H1 (cell line): Measurements from ENCODE around the gene MARCKS. TPM values are rescaled to one million over a fixed set of nuclear protein-coding genes. Genes with fewer than 3 reads are reported as not detected.

ENCODE experiments used
- CTCF ChIA-PET: fragments of 300-600 bp; sonication (Branson Sonifier 250); formaldehyde crosslinking; loops from one replicate; lab custom pipeline; 2021; ENCODE audit not compliant: partially characterized antibody; lab: Charles Lee
- POLR2A ChIA-PET: fragments of 300-600 bp; sonication (Branson Sonifier 250); formaldehyde crosslinking; loops from one replicate; lab custom pipeline; 2021; ENCODE audit warnings: inconsistent platforms; ENCODE audit not compliant: partially characterized antibody; lab: Charles Lee
- DNase-seq, 2 experiments: peaks; one replicate each; pipeline versions ENCODE4 v3.0.0 to v3.0.0-alpha.2; 2010 to 2022; ENCODE audit warnings: low spot score in 2 of 2, low read depth in 1 of 2, mixed read lengths in 1 of 2
- FAIRE-seq: peaks from 2 replicates; lab custom pipeline; 2011; peaks lifted over from hg19 to GRCh38; lab: Jason Lieb, UNC
- H2AFZ ChIP-seq: 2 replicates; pipeline ENCODE4 v1.8.1; 2012; ENCODE audit warnings: low read length, inconsistent platforms
- H2AK5ac ChIP-seq: 2 replicates; pipeline ENCODE4 v1.6.1; 2013; ENCODE audit warnings: low read depth, low read length
- H2BK120ac ChIP-seq: replicated peaks from 2 replicates; pipeline ENCODE3; 2013; ENCODE audit warnings: low read depth, low read length, inconsistent platforms
- H2BK12ac ChIP-seq: 2 replicates; pipeline ENCODE4 v1.6.1; 2013; ENCODE audit warnings: low read depth, low read length
- H2BK15ac ChIP-seq: 2 replicates; pipeline ENCODE4 v1.6.1; 2013; ENCODE audit warnings: low read length
- H2BK20ac ChIP-seq: 2 replicates; pipeline ENCODE4 v1.6.1; 2013; ENCODE audit warnings: low read length
- H2BK5ac ChIP-seq: 2 replicates; pipeline ENCODE4 v1.6.1; 2013; ENCODE audit warnings: low read depth, low read length
- H3K14ac ChIP-seq: 2 replicates; pipeline ENCODE4 v1.6.1; 2013; ENCODE audit warnings: inconsistent platforms; ENCODE audit not compliant: insufficient read length
- H3K18ac ChIP-seq: 2 replicates; pipeline ENCODE4 v1.6.1; 2013; ENCODE audit warnings: low read length; ENCODE audit errors: extremely low read depth
- H3K23ac ChIP-seq: 2 replicates; pipeline ENCODE4 v1.6.1; 2013; ENCODE audit warnings: inconsistent platforms; ENCODE audit not compliant: insufficient read length
- H3K23me2 ChIP-seq: 2 replicates; pipeline ENCODE4 v1.6.1; 2013; ENCODE audit warnings: low read depth, low read length
- H3K27ac ChIP-seq: 2 replicates; pipeline ENCODE4 v1.6.1; 2011; ENCODE audit warnings: low read depth, low read length, inconsistent platforms
- H3K27me3 ChIP-seq, 4 experiments: replicated peaks in 1 of 4; 1 replicate in 1 of 4; 2 replicates in 3 of 4; pipeline versions ENCODE4 v1.6.1 to v1.8.1; 2011 to 2013; ENCODE audit warnings: low read length in 3 of 4, mild to moderate bottlenecking in 3 of 4, inconsistent platforms in 2 of 4, mixed read lengths in 2 of 4, moderate library complexity in 1 of 4; ENCODE audit not compliant: control insufficient read depth in 3 of 4, insufficient read depth in 3 of 4; ENCODE audit errors: extremely low read depth in 1 of 4
- H3K36me3 ChIP-seq, 4 experiments: 2 replicates each; pipeline versions ENCODE4 v1.6.1 to v1.8.1; 2011 to 2013; ENCODE audit warnings: mild to moderate bottlenecking in 4 of 4, low read length in 3 of 4, moderate library complexity in 2 of 4, control low read depth in 1 of 4, inconsistent platforms in 1 of 4; ENCODE audit not compliant: insufficient read depth in 4 of 4, control insufficient read depth in 2 of 4
- H3K4ac ChIP-seq: replicated peaks from 2 replicates; pipeline ENCODE3; 2013; ENCODE audit warnings: low read length, low read depth, mixed read lengths, inconsistent platforms; ENCODE audit not compliant: insufficient read length
- H3K4me1 ChIP-seq, 4 experiments: replicated peaks in 1 of 4; 1 replicate in 1 of 4; 2 replicates in 3 of 4; pipeline versions ENCODE4 v1.6.1 to v1.8.1; 2011 to 2013; ENCODE audit warnings: low read length in 3 of 4, inconsistent platforms in 2 of 4, mixed read lengths in 1 of 4; ENCODE audit not compliant: insufficient read depth in 4 of 4, control insufficient read depth in 3 of 4
- H3K4me2 ChIP-seq, 2 experiments: 2 replicates each; pipeline versions ENCODE4 v1.6.1 to v1.8.1; 2011 to 2013; ENCODE audit warnings: low read depth in 2 of 2, low read length in 2 of 2, control low read depth in 1 of 2, inconsistent platforms in 1 of 2, mild to moderate bottlenecking in 1 of 2; ENCODE audit not compliant: insufficient read depth in 1 of 2
- H3K4me3 ChIP-seq, 4 experiments: fragments of 200-600, 300-600 bp in 1 of 4; sonication (generic), shearing (Covaris generic), sonication (Bioruptor Twin) in 1 of 4; 2 replicates each; pipeline versions ENCODE4 v1.5.1 to v1.8.1; 2011 to 2016; ENCODE audit warnings: low read length in 4 of 4, low read depth in 3 of 4, control low read depth in 2 of 4, inconsistent platforms in 2 of 4, mild to moderate bottlenecking in 2 of 4, mixed read lengths in 1 of 4, moderate library complexity in 1 of 4; ENCODE audit not compliant: insufficient read depth in 2 of 4; ENCODE audit errors: extremely low read depth in 1 of 4
- H3K56ac ChIP-seq: replicated peaks from 2 replicates; pipeline ENCODE3; 2013; ENCODE audit warnings: low read depth, mild to moderate bottlenecking, mixed read lengths, low read length, inconsistent platforms; ENCODE audit not compliant: insufficient read length
- H3K79me1 ChIP-seq: 2 replicates; pipeline ENCODE4 v1.6.1; 2013; ENCODE audit warnings: low read depth, low read length, control low read depth
- H3K79me2 ChIP-seq, 2 experiments: 2 replicates each; pipeline versions ENCODE4 v1.6.1 to v1.8.1; 2012 to 2013; ENCODE audit warnings: low read length in 2 of 2, mild to moderate bottlenecking in 2 of 2, inconsistent platforms in 1 of 2; ENCODE audit not compliant: insufficient read depth in 2 of 2, control insufficient read depth in 1 of 2
- H3K9ac ChIP-seq, 4 experiments: replicated peaks in 1 of 4; 1 replicate in 1 of 4; 2 replicates in 3 of 4; pipeline versions ENCODE4 v1.6.1 to v1.8.1; 2011 to 2013; ENCODE audit warnings: low read depth in 3 of 4, low read length in 3 of 4, control low read depth in 2 of 4, mild to moderate bottlenecking in 2 of 4, moderate library complexity in 2 of 4, inconsistent platforms in 1 of 4; ENCODE audit errors: extremely low read depth in 1 of 4
- H3K9me3 ChIP-seq, 2 experiments: 2 replicates each; pipeline versions ENCODE4 v1.6.1 to v1.8.1; 2012 to 2013; ENCODE audit warnings: mild to moderate bottlenecking in 2 of 2, moderate library complexity in 2 of 2, control low read depth in 1 of 2, inconsistent platforms in 1 of 2, low read depth in 1 of 2, low read length in 1 of 2, mixed read lengths in 1 of 2; ENCODE audit not compliant: insufficient read depth in 2 of 2
- H4K20me1 ChIP-seq, 2 experiments: replicated peaks in 1 of 2; 2 replicates each; pipeline versions ENCODE3 to v1.8.1; 2011 to 2013; ENCODE audit warnings: inconsistent platforms in 2 of 2, low read length in 2 of 2, mild to moderate bottlenecking in 1 of 2; ENCODE audit not compliant: insufficient read depth in 2 of 2, control insufficient read depth in 1 of 2
- H4K5ac ChIP-seq: 2 replicates; pipeline ENCODE4 v1.6.1; 2013; ENCODE audit warnings: low read length, low read depth, mixed read lengths, inconsistent platforms; ENCODE audit not compliant: insufficient read length
- H4K8ac ChIP-seq: 2 replicates; pipeline ENCODE4 v1.8.0; 2013; ENCODE audit warnings: mild to moderate bottlenecking, moderate library complexity, low read length, inconsistent platforms; ENCODE audit not compliant: insufficient read depth; ENCODE audit errors: extremely low read depth
- H4K91ac ChIP-seq: replicated peaks from 2 replicates; pipeline ENCODE3; 2013; ENCODE audit warnings: low read length, mixed read lengths, inconsistent platforms; ENCODE audit not compliant: insufficient read length
- EP300 ChIP-seq, 2 experiments: IDR thresholded peaks; 1 replicate in 1 of 2; 2 replicates in 1 of 2; pipeline ENCODE4 v1.6.1; 2011 to 2012; ENCODE audit warnings: low read depth in 2 of 2, low read length in 2 of 2, mild to moderate bottlenecking in 2 of 2, borderline replicate concordance in 1 of 2, inconsistent platforms in 1 of 2, moderate library complexity in 1 of 2
- RXRA ChIP-seq: IDR thresholded peaks from 2 replicates; pipeline ENCODE4 v1.6.1; 2011; ENCODE audit warnings: low read depth, mild to moderate bottlenecking, low read length, moderate library complexity; ENCODE audit not compliant: insufficient read depth
- SUZ12 ChIP-seq: fragments of 200-600 bp; sonication (generic); IDR thresholded peaks from 2 replicates; pipeline ENCODE4 v1.6.1; 2012; ENCODE audit warnings: mild to moderate bottlenecking, inconsistent platforms, low read length, moderate library complexity, mixed read lengths
- polyA plus RNA-seq, 7 experiments: library from polyadenylated mRNA; depleted of rRNA in 3 of 7; stranded (reverse) in 5 of 7; unstranded in 2 of 7; fragments of >200 nt in 5 of 7; fragments of 200-250 nt in 2 of 7; gene quantifications; 1 replicate in 5 of 7; 2 replicates in 1 of 7; 4 replicates in 1 of 7; pipeline versions ENCODE4 v1.2.1 to v1.2.3, GENCODE V29; 2011 to 2013; ENCODE audit warnings: missing spikeins in 2 of 7, mixed read lengths in 2 of 7
- total RNA-seq: library from RNA; stranded (reverse); fragmentation: NEBNext Ultra II Directional; extraction: Animal tissue kit (Norgen Biotek cat#: 25700); gene quantifications from 2 replicates; pipeline ENCODE4 v1.2.1, GENCODE V29; 2021

MARCKS gene
- total and polyA plus RNA-seq, 2 of the 8 experiments (the other 6 are each of a cell fraction or from before 2014, with no cell fraction given): 26.6 to 111 TPM

- H3K14ac ChIP-seq: no peak overlapping the region
- no peak overlapping the region for H2BK20ac ChIP-seq
- no peak for TF ChIP-seq SUZ12
- no peak for TF ChIP-seq EP300 (IDR thresholded peaks at IDR 0.05; ENCODE audit: borderline replicate concordance in 1 of 2, low read depth in 2 of 2, low read length in 2 of 2)
- TF ChIP-seq RXRA: no peak
- TF ChIP-seq, all 59 proteins: peak for 0
- Histone ChIP-seq H3K9ac (no peak overlapping the region), H4K20me1 (no peaks in the 10 kb centered on the region), H4K5ac (no peak overlapping the region), H4K91ac (no peak overlapping the region), H3K27ac (no peak overlapping the region), H3K4me3 (no peak overlapping the region), H2BK120ac (no peak overlapping the region), H3K36me3 (no peaks in the 10 kb centered on the region), H2BK12ac (no peak overlapping the region; the same call in 1 of the 2 replicates), H3K18ac (no peak overlapping the region), H2BK15ac (no peak overlapping the region), H3K4ac (no peak overlapping the region), H3K4me1 (no peaks in the 10 kb centered on the region), H2AFZ (no peak overlapping the region), H3K23me2 (no peaks in the 10 kb centered on the region), H3K79me2 (no peaks in the 10 kb centered on the region), H3K4me2 (no peak overlapping the region), H2AK5ac (no peak overlapping the region), H3K23ac (no peak overlapping the region), H3K27me3 (peaks cover 0 to 5% (median 0%) of the 10 kb centered on the region in 4 experiments; a peak in 3 of 7 replicates), H3K9me3 (no peaks in the 10 kb centered on the region), H4K8ac (no peak overlapping the region), H3K79me1 (no peaks in the 10 kb centered on the region), H3K56ac (no peak overlapping the region), H2BK5ac (no peak overlapping the region)
- ChIA-PET POLR2A (interaction anchor here (1.8 kb wide), 1 partner anchor 11 kb away, joined by 21 read pairs; no protein-coding TSS in a partner anchor), CTCF (interaction anchor here (0.5 kb wide), 1 partner anchor 346 kb away, joined by 4 read pairs; no protein-coding TSS in a partner anchor)
- DNase-seq: no peak
- FAIRE-seq: no peak
Measured at GRCh38 chr6:113848280-113848679, 8.9 kb upstream of the MARCKS start.
